Thoracic aorta endothelial cell (primary cell): ENCODE measurements around the gene KHDRBS2. TPM values are rescaled to one million over a fixed set of nuclear protein-coding genes. Genes with fewer than 3 reads are reported as not detected.

ENCODE experiments used
- total RNA-seq: library from RNA; depleted of rRNA; stranded (reverse); fragments of >200 nt; gene quantifications from 2 replicates; pipeline ENCODE4 v1.2.3, GENCODE V29; 2012

KHDRBS2 gene
- total RNA-seq = not detected in 2 replicates

DNA sequence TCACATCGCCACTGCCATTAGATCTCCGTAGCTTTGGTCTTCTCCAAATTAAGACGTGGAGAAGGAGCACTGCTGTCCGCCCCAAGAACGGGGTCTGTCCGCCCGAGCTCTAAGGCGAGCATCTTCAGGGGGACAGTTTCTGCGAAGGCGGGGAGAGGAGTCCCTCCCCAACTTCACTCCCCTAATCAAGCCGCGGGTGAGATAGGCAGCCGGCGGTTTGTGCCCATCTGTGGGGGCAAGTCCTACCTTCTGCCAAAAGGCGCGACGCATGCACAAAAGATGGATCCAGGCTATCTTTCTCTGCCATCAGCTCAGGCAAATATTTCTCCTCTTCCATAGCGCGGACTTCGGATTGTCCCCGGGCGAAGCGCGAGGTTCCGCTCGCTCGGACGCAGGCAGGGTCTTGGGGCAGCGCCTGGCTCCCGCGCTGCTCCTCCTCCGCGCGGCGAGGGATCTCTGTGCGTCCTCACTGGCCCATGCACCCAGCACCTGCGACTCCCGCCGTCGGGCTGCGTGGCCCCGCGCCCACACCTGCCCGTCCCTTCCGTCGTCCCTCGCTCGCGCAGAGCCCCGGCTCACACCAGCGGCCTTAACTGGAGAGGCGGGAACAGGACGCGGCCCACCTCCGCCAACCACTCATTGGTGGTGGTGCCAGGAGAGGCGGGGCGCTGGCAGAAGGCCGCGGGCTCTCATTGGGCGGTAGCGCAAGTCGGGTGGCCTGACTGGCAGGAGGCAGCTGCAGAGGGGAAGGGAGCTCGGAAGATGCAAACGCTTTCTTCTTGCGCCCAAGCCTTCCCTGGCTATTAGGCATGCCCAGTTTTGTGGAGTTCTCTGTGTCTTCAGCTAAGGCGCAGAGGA is at the start of gene KHDRBS2:
Gene KHDRBS2, minus strand, starts transcription at position 614 of the 858 bp plus-strand sequence.

